Measurements from ENCODE around the gene COA3.

GRCh38 chr17:42848093-42848492, 49.6 kb upstream of the COA3 start:
- no peak for TF ChIP-seq CTCF (conservative IDR thresholded peaks at IDR 0.05 in 1 of 2, IDR thresholded peaks at IDR 0.05 in 1 of 2; ENCODE audit: low read depth in 1 of 2, low read length in 2 of 2)
- no peak for TF ChIP-seq EZH2 (IDR thresholded peaks at IDR 0.05; ENCODE audit: low read length, missing control alignments)
